Osteoblast (primary cell): Measurements from ENCODE around the gene AK9. TPM values are rescaled to one million over a fixed set of nuclear protein-coding genes. Genes with fewer than 3 reads are reported as not detected.

Source experiments
- DNase-seq: peaks from one replicate; pipeline ENCODE4 v3.0.0; 2011; ENCODE audit warnings: low spot score, mixed read lengths; ENCODE audit not compliant: insufficient read length; ENCODE audit errors: missing footprints
- H2AFZ ChIP-seq: 2 replicates; pipeline ENCODE4 v1.6.0; 2011; ENCODE audit warnings: mild to moderate bottlenecking, low read length
- H3K27ac ChIP-seq: 2 replicates; pipeline ENCODE4 v1.5.1; 2011; ENCODE audit warnings: mild to moderate bottlenecking, low read depth, low read length, moderate library complexity
- H3K27me3 ChIP-seq: 2 replicates; pipeline ENCODE4 v1.6.0; 2012; ENCODE audit warnings: mild to moderate bottlenecking, control low read depth, inconsistent platforms, low read length, moderate library complexity; ENCODE audit not compliant: insufficient read depth
- H3K36me3 ChIP-seq: 2 replicates; pipeline ENCODE4 v1.5.1; 2011; ENCODE audit warnings: mild to moderate bottlenecking, low read length, control low read depth, moderate library complexity; ENCODE audit not compliant: insufficient read depth
- H3K4me1 ChIP-seq: 2 replicates; pipeline ENCODE4 v1.5.1; 2011; ENCODE audit warnings: mild to moderate bottlenecking, low read length, control low read depth, moderate library complexity; ENCODE audit not compliant: insufficient read depth
- H3K4me2 ChIP-seq: 2 replicates; pipeline ENCODE4 v1.6.0; 2011; ENCODE audit warnings: mild to moderate bottlenecking, low read length; ENCODE audit not compliant: insufficient read depth
- H3K4me3 ChIP-seq: fragments of 200-600 bp; sonication (generic); 3 replicates; pipeline ENCODE4 v1.5.1; 2012; ENCODE audit warnings: mild to moderate bottlenecking, low read length, inconsistent platforms; ENCODE audit not compliant: insufficient read depth
- H3K79me2 ChIP-seq: 2 replicates; pipeline ENCODE4 v1.6.0; 2012; ENCODE audit warnings: mild to moderate bottlenecking, low read length, control low read depth, inconsistent platforms; ENCODE audit not compliant: insufficient read depth
- H3K9me3 ChIP-seq: 2 replicates; pipeline ENCODE4 v1.5.1; 2011; ENCODE audit warnings: low read depth, low read length, control low read depth
- H4K20me1 ChIP-seq: 2 replicates; pipeline ENCODE4 v1.6.0; 2012; ENCODE audit warnings: mild to moderate bottlenecking, low read length, control low read depth; ENCODE audit not compliant: insufficient read depth
- total RNA-seq: library from RNA; depleted of rRNA; stranded (reverse); fragments of >200 nt; gene quantifications from 2 replicates; pipeline ENCODE4 v1.2.3, GENCODE V29; 2012
- TF ChIP-seq, protein P1 (sequence below): IDR thresholded peaks from 2 replicates; pipeline ENCODE4 v1.5.1; 2011; ENCODE audit warnings: mild to moderate bottlenecking, low read depth, low read length, moderate library complexity; ENCODE audit errors: extremely low read depth

The AK9 gene
- total RNA-seq, 1 donor, result 5.8 TPM

DNA sequence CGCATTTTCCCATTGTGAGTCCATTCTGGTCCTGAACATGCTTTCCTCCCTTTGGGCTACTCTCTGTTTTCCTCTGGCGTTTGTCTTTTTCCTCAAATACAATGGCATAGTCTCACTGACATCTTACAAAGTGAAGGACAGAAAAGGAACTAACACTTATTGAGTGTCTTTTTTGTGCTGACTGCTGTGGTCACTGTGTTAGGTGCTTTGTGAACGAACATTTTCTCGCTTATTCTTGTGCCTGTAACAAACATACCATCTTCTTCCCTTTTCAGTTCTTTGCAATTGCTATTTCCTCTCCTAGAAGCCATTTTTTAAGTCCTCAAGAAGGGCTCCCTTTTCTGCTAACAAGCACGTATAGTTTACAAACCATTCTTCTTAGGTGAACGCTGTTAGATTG is 15.5 kb upstream of the AK9 start:
- H2AFZ ChIP-seq, result no peak overlapping the region
- no peak overlapping the region for H3K27ac ChIP-seq
- TF ChIP-seq, protein P1, sequence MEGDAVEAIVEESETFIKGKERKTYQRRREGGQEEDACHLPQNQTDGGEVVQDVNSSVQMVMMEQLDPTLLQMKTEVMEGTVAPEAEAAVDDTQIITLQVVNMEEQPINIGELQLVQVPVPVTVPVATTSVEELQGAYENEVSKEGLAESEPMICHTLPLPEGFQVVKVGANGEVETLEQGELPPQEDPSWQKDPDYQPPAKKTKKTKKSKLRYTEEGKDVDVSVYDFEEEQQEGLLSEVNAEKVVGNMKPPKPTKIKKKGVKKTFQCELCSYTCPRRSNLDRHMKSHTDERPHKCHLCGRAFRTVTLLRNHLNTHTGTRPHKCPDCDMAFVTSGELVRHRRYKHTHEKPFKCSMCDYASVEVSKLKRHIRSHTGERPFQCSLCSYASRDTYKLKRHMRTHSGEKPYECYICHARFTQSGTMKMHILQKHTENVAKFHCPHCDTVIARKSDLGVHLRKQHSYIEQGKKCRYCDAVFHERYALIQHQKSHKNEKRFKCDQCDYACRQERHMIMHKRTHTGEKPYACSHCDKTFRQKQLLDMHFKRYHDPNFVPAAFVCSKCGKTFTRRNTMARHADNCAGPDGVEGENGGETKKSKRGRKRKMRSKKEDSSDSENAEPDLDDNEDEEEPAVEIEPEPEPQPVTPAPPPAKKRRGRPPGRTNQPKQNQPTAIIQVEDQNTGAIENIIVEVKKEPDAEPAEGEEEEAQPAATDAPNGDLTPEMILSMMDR, result no peak
- no peak overlapping the region for H3K4me3 ChIP-seq
- no peaks in the 10 kb centered on the region for H3K9me3 ChIP-seq
- H3K36me3 ChIP-seq, result no peaks in the 10 kb centered on the region
- no peak overlapping the region for H3K4me2 ChIP-seq
- H4K20me1 ChIP-seq, result peaks cover 9% of the 10 kb centered on the region
- H3K79me2 ChIP-seq, result peaks cover 26% of the 10 kb centered on the region
- no peak for DNase-seq
- H3K27me3 ChIP-seq, result no peaks in the 10 kb centered on the region
- H3K4me1 ChIP-seq, result no peaks in the 10 kb centered on the region

DNA sequence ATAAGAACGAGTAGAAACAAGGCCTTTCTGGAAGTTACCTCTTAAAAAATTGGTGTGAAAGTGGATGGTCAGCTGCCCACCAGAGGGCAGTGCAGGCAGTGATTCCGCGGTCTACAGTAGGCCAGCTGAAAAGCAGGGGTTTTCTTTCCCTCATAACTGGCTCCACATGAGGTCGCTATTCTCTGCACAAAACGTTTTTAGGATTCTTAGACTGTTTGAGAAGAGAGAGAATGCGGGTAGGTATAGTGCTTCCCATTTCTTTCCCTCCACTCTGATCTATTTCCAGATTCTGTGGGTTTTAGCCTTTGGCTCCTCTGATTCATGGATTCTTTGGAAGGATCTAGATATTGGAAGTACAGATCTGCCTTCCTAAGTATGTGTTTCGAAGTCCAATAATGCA is 14.3 kb upstream of the AK9 start:
- H3K4me1 ChIP-seq, result no peaks in the 10 kb centered on the region
- H3K36me3 ChIP-seq, result no peaks in the 10 kb centered on the region
- DNase-seq, result peak; percentile 80
- peaks cover 23% of the 10 kb centered on the region for H3K79me2 ChIP-seq
- H2AFZ ChIP-seq, result no peak overlapping the region
- H3K4me2 ChIP-seq, result no peak overlapping the region
- TF ChIP-seq, protein P1, result peak; percentile 100
- peaks cover 9% of the 10 kb centered on the region for H4K20me1 ChIP-seq
- H3K27me3 ChIP-seq, result no peaks in the 10 kb centered on the region
- H3K4me3 ChIP-seq, result no peak overlapping the region
- H3K27ac ChIP-seq, result no peak overlapping the region
- no peaks in the 10 kb centered on the region for H3K9me3 ChIP-seq

DNA sequence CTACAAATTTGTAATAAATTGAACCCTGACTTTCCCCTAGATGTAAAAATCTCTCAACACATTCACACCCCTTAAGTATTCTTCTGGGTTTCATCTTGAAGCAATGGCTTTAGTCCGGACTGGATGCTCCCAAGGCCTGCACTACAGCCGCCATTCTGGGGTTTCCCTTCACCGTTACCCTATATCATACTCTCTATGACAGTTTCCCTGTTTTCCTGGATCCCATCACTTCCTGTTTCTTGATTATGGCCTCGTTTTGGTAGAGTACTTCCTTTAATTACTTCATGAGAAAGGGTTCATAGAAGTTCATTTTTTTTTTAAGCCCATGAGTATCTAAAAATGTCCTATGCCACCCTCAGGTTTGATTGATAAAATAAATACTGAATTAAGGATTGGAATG is 11.8 kb upstream of the AK9 start:
- Histone ChIP-seq H3K4me1 (no peaks in the 10 kb centered on the region), H2AFZ (no peak overlapping the region), H3K9me3 (no peaks in the 10 kb centered on the region), H3K79me2 (peaks cover 16% of the 10 kb centered on the region), H3K27ac (no peak overlapping the region), H3K4me3 (no peak overlapping the region), H4K20me1 (peaks cover 9% of the 10 kb centered on the region), H3K36me3 (no peaks in the 10 kb centered on the region), H3K4me2 (no peak overlapping the region), H3K27me3 (no peaks in the 10 kb centered on the region)
- TF ChIP-seq, protein P1, result no peak
- no peak for DNase-seq

DNA sequence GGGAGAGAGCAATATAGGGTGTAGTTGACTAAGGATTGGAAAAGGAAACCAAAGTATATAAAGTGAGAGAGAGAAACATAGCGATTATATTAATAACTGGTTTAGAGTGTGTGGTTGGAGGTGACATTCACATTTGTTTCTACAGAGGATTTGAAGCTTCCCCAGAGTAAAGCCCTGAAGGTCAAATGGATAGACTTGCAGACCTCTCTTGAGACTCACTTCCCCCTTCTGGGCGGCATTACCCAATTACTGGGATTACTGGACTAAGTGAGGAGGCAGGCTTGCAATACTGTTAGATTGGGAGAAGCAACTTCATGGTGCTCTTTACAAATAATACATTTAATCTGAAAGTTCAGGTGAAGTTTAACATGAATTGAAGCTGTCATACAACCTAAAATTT is 10.8 kb upstream of the AK9 start:
- no peaks in the 10 kb centered on the region for H3K36me3 ChIP-seq
- H3K4me3 ChIP-seq, result no peak overlapping the region
- H3K27ac ChIP-seq, result no peak overlapping the region
- peaks cover 8% of the 10 kb centered on the region for H4K20me1 ChIP-seq
- TF ChIP-seq, protein P1, result no peak
- no peak overlapping the region for H3K4me2 ChIP-seq
- no peaks in the 10 kb centered on the region for H3K27me3 ChIP-seq
- no peak overlapping the region for H2AFZ ChIP-seq
- H3K4me1 ChIP-seq, result no peaks in the 10 kb centered on the region
- no peaks in the 10 kb centered on the region for H3K9me3 ChIP-seq
- no peak for DNase-seq
- peaks cover 15% of the 10 kb centered on the region for H3K79me2 ChIP-seq
